HG03439 (cell line): ENCODE measurements around the gene RNF115.

ENCODE experiments used
- ATAC-seq: cut with Tn5 transposase; IDR thresholded peaks from one replicate; pipeline ENCODE4 v1.9.1; 2021; ENCODE audit warnings: mild to moderate bottlenecking, moderate library complexity; ENCODE audit not compliant: unreplicated experiment

RNF115 gene

GRCh38 chr1:145707183-145707867 lies 116.6 kb downstream of the RNF115 start, which contains the start of gene PDZK1:
PDZK1 (minus strand) TSS chr1:145707368; CDS start chr1:145688021, 19,347 bp downstream.
- ATAC-seq: no peak

GRCh38 chr1:145706086-145706664 lies 117.7 kb downstream of the RNF115 start:
- ATAC-seq: no peak

GRCh38 chr1:145705622-145706021 lies 118.3 kb downstream of the RNF115 start:
- ATAC-seq: no peak

- ATAC-seq: no peak
Measured at GRCh38 chr1:145702826-145703225, 121.1 kb downstream of the RNF115 start.

- ATAC-seq: no peak
Measured at GRCh38 chr1:145702052-145702451, 121.8 kb downstream of the RNF115 start.

GRCh38 chr1:145701306-145701862 lies 122.5 kb downstream of the RNF115 start:
- ATAC-seq: no peak

- no peak for ATAC-seq
Measured at GRCh38 chr1:145696630-145696960, 127.3 kb downstream of the RNF115 start.

- no peak for ATAC-seq
Measured at GRCh38 chr1:145695821-145696629, 127.9 kb downstream of the RNF115 start.

GRCh38 chr1:145692785-145693443 lies 131.0 kb downstream of the RNF115 start:
- ATAC-seq: no peak

GRCh38 chr1:145690587-145691558 lies 133.0 kb downstream of the RNF115 start:
- ATAC-seq: no peak

GRCh38 chr1:145689922-145690321 lies 134.0 kb downstream of the RNF115 start:
- no peak for ATAC-seq

- ATAC-seq: no peak
Measured at GRCh38 chr1:145688924-145689323, 135.0 kb downstream of the RNF115 start.
